Epithelial cell of proximal tubule (primary cell): ENCODE results near the gene TP73. TPM values are rescaled to one million over a fixed set of nuclear protein-coding genes. Genes with fewer than 3 reads are reported as not detected.

Source experiments
- DNase-seq: peaks from one replicate; pipeline ENCODE4 v3.0.0-alpha.2; 2011; ENCODE audit warnings: low read depth
- H3K4me3 ChIP-seq: 2 replicates; pipeline ENCODE4 v1.5.1; 2011; ENCODE audit warnings: low read depth, mild to moderate bottlenecking, low read length
- total RNA-seq: library from RNA; depleted of rRNA; stranded (reverse); fragments of >200 nt; gene quantifications from 2 replicates; pipeline ENCODE4 v1.2.3, GENCODE V29; 2015
- TF ChIP-seq, protein P1 (sequence below): conservative IDR thresholded peaks from 2 replicates; pipeline ENCODE4 v1.5.1; 2012; ENCODE audit warnings: low read depth, mild to moderate bottlenecking, low read length

Gene TP73
- total RNA-seq, 1 donor from 2014 or later: not detected

DNA sequence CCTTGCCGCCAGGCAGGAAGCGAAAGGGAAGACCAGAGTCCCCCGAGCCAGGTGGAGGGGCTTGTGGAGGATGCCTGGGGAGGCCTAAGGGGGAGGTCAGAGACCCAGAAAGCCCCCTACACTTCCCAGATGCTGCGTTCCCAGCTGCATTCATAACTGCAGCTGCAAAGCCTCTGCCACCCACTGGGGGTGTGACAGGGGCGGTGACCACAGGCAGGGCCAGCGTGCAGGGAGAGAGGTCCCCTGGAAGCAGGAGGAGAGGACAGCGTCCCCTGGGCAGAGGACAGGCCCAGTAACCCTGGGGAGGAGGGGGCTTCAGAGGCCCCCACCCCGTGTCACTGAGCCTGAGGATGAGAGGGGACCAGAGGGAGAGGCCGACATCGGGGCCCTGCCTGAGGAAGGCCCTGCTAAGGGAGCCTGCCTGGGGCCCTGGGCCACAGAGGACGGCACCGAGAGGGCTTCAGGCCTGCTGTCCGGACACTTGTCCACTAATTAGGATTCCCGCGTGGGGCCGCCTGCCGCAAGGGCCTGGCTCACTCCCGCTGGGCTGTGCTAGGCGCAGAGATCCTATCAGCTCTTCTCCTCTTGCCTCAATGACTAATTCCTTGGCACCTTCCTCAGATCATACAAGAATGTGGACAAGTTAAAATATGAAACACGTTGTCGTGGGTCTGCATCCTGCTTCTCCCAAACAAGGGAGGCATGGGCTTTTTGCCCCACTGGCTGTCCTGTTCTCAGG is 50.8 kb downstream of the TP73 start:
- DNase-seq: no peak
- H3K4me3 ChIP-seq: no peak overlapping the region
- TF ChIP-seq, protein P1, sequence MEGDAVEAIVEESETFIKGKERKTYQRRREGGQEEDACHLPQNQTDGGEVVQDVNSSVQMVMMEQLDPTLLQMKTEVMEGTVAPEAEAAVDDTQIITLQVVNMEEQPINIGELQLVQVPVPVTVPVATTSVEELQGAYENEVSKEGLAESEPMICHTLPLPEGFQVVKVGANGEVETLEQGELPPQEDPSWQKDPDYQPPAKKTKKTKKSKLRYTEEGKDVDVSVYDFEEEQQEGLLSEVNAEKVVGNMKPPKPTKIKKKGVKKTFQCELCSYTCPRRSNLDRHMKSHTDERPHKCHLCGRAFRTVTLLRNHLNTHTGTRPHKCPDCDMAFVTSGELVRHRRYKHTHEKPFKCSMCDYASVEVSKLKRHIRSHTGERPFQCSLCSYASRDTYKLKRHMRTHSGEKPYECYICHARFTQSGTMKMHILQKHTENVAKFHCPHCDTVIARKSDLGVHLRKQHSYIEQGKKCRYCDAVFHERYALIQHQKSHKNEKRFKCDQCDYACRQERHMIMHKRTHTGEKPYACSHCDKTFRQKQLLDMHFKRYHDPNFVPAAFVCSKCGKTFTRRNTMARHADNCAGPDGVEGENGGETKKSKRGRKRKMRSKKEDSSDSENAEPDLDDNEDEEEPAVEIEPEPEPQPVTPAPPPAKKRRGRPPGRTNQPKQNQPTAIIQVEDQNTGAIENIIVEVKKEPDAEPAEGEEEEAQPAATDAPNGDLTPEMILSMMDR: no peak

DNA sequence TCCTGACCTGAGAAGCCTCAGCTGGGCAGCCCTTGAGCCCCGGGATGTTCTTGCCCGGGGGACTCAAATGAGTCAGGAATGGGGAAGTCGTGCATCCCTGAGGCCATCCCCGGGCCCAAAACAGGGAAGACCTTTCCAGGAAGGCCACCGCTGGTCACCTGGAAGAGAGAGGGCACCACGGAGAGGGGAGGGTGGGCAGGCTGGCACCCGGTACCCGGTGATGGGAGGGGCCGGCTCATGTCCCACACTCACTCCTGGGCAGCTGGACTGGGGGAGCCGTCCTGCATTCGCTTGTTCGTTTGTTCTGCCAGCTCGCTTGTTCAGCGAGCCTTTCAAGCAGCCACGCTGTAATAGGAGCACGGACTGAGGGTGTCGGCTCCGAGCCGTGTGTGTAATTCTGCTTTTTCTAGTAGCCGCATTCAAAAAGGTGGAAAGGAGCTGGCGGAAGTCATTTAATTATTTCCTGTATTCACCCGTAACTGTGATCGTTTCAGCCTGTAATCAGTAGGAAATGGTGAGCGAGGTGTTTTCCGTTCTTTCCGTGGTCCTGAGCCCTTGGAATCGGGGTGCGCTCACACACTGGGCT is 51.6 kb downstream of the TP73 start:
- no peak overlapping the region for H3K4me3 ChIP-seq
- TF ChIP-seq, protein P1: no peak
- DNase-seq: no peak

DNA sequence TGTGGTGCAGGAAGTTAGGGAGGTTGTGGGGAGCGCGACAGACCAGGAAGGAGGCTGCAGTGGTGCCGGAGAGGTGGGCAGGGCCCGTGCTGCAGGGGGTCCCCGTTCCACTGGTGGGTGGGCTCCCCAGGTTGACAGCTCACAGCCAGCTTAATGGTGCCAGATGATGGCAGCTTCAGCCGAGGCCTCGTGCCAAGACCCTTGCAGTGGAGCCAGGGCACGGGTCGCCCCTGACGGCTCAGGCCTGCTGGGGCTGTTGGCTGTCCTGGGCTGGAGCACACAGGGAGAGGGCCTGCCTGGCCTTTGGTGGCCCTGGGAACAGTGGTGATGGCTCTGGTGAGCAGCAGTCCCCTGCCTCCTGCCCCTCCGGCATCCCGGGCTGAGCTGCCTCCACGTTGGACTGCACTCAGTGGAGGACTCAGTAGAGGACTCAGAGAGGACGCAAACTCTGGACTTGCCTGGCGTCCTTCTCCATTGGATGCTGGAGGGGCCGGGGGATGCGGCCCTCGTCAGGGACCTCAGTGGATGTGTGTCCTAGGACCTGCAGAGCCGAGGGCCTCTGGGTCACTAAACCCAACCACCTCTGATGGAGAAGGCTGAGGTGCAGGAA is 53.1 kb downstream of the TP73 start:
- TF ChIP-seq, protein P1: no peak
- H3K4me3 ChIP-seq: no peak overlapping the region
- no peak for DNase-seq

DNA sequence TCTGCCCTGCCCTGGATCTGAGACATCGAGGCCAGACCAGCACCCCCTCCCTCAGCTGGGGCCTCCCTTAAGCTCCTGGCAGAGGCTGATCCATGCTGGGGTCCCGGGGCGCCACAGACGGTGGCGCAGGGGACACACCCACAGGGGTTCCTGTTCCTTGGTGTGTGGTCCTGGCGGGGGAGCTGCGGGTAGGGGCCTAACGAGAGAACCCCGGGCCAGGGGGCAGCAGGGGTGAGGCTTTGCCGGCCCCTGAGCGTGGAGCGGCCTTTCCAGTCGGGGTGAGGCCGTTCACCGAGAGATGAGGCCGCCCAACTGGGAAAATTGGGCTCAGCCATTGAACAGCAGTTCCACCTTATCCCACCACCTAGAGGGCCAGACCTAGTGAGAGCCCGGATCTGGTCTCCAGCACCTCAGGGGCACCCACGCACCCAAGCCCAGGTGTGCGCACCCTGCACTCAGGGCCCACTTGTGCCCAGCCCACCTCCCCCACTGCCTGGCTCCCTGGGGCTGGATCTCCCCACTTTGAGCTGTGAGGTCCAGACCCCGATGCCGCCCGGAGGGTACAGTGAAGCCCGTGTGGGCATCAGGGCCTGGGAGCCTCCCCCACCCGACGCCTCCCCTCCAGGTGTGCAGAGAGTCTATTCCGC is 54.5 kb downstream of the TP73 start:
- no peak overlapping the region for H3K4me3 ChIP-seq
- no peak for DNase-seq
- TF ChIP-seq, protein P1: no peak

DNA sequence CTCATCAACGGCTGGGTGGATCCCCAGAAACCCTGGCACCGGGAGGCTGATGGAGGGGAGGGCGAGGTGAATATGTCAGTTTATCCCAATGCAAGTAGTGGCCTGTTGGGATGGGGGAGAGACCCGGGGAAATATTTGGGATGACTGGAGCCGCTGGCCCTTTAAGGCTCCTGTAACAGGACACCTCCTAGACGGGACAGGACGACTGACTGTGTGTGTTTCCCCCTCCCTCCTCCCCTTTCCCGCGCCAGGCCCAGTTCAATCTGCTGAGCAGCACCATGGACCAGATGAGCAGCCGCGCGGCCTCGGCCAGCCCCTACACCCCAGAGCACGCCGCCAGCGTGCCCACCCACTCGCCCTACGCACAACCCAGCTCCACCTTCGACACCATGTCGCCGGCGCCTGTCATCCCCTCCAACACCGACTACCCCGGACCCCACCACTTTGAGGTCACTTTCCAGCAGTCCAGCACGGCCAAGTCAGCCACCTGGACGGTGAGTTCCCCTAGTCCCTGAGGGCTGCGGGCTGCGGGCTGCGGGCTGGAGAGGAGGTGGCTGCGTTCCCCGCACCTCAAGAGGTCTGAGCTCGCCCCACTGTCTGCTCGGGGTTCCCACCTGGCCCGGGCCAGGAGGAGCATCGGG is 55.1 kb downstream of the TP73 start:
- H3K4me3 ChIP-seq: no peak overlapping the region
- DNase-seq: no peak
- TF ChIP-seq, protein P1: no peak

DNA sequence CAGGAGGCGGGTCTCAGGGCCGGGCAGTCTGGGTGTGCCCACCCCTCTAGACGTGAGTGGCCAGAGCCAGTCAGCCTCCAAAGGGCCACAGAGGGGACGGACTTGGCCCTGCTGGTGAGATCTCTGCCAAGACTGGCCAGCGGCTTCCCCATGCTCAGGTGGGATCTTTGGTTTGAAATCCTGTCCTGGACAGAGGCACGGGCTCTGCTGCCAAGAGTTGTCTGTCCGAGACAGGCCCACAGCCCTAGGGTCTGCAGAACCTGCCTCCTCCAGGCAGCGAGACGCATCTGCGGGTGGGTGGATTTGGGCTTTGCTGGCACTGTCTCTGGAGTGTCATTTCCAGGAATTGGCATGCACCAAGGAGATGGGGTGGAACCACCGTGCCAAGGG is 55.6 kb downstream of the TP73 start:
- TF ChIP-seq, protein P1: no peak
- no peak for DNase-seq
- no peak overlapping the region for H3K4me3 ChIP-seq
